AG09309 (cell line): ENCODE data around the gene UPF2.

Source experiments
- DNase-seq: peaks from one replicate; pipeline ENCODE4 v3.0.0-alpha.2; 2010; ENCODE audit warnings: low read depth
- H3K4me3 ChIP-seq: 2 replicates; pipeline ENCODE4 v1.5.1; 2011; ENCODE audit warnings: mild to moderate bottlenecking, low read depth, low read length, moderate library complexity; ENCODE audit not compliant: control insufficient read depth
- CTCF ChIP-seq: IDR thresholded peaks from 2 replicates; pipeline ENCODE4 v1.5.1; 2011; ENCODE audit warnings: mild to moderate bottlenecking, low read depth, low read length, inconsistent platforms; ENCODE audit not compliant: insufficient read depth, control insufficient read depth; ENCODE audit errors: missing control alignments

UPF2 gene

GRCh38 chr10:11887381-11888227 is 155.0 kb downstream of the UPF2 start:
- no peak for TF ChIP-seq CTCF
- DNase-seq = no peak
- no peak overlapping the region for H3K4me3 ChIP-seq

GRCh38 chr10:11886851-11887250 is 155.8 kb downstream of the UPF2 start:
- no peak overlapping the region for H3K4me3 ChIP-seq
- TF ChIP-seq CTCF = no peak
- no peak for DNase-seq

GRCh38 chr10:11886138-11886474 is 156.5 kb downstream of the UPF2 start:
- no peak for TF ChIP-seq CTCF
- H3K4me3 ChIP-seq = no peak overlapping the region
- no peak for DNase-seq

- no peak for DNase-seq
- no peak overlapping the region for H3K4me3 ChIP-seq
- no peak for TF ChIP-seq CTCF
Measured at GRCh38 chr10:11885437-11886137, 157.0 kb downstream of the UPF2 start.

GRCh38 chr10:11884706-11885423 is 157.7 kb downstream of the UPF2 start:
- H3K4me3 ChIP-seq = no peak overlapping the region
- DNase-seq = no peak
- no peak for TF ChIP-seq CTCF

GRCh38 chr10:11882646-11883375 is 159.8 kb downstream of the UPF2 start:
- no peak for DNase-seq
- TF ChIP-seq CTCF = no peak
- H3K4me3 ChIP-seq = no peak overlapping the region
